ENCODE data around the gene OR13J1. TPM values are rescaled to one million over a fixed set of nuclear protein-coding genes. Genes with fewer than 3 reads are reported as not detected.

The OR13J1 gene
- total and polyA plus RNA-seq, 4 experiments from 2014 or later = not detected

DNA sequence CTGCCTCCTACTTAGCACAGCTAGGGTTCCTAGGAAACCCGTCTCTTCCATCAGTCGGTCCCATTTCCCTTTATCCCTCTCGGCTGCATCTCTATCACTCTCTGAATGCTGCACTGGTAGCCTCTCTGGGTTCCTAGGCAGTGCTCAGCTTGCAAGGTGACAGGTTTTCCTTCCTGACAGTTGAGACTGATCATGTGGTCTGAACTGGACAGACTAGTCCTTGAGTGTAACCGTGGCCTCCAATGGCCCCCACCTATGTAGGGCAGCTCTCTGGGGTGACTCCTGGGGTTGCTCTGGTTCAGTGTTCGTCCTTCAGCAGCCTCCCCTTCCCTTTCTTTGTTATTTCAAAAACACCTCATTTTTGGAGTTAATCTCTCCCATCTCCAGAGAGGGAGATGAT is 37.4 kb downstream of the OR13J1 start:
- Mint-ChIP-seq H3K36me3 (no peaks in the 10 kb centered on the region), H3K4me1 (peaks cover 21 to 40% (median 31%) of the 10 kb centered on the region in 4 donors), H3K9me3 (no peaks in the 10 kb centered on the region), H3K27me3 (no peaks in the 10 kb centered on the region), H3K4me3 (no peak overlapping the region), H3K27ac (peak overlapping the region in 2 of 7 donors; percentile 38 to 45)
- H3K36me3 ChIP-seq (ENCODE audit: insufficient read depth, low read length) = no peaks in the 10 kb centered on the region
- ChIA-PET POLR2A (ENCODE audit: partially characterized antibody) (interaction anchor here (1.4 to 1.5 kb wide), 2 partner anchors 19 to 21 kb away, joined by 4 to 7 read pairs; partner anchors contain the start of gene SPAG8), CTCF (ENCODE audit: partially characterized antibody) (no interaction called here)
- H3K4me1 ChIP-seq (ENCODE audit: insufficient read depth, low read length) = peaks cover 16% of the 10 kb centered on the region
- no peak for DNase-seq
- intact Hi-C loops (cut with micrococcal nuclease) = no loop called here
- H3K27me3 ChIP-seq (ENCODE audit: insufficient read depth, low read length) = no peaks in the 10 kb centered on the region
- no peak overlapping the region for H3K27ac ChIP-seq (ENCODE audit: low read depth, low read length)
- no peaks in the 10 kb centered on the region for H3K9me3 ChIP-seq (ENCODE audit: control insufficient read depth in 1 of 2, low read length in 2 of 2)
- H3K4me3 ChIP-seq (ENCODE audit: low read length in 2 of 2) = no peak overlapping the region

DNA sequence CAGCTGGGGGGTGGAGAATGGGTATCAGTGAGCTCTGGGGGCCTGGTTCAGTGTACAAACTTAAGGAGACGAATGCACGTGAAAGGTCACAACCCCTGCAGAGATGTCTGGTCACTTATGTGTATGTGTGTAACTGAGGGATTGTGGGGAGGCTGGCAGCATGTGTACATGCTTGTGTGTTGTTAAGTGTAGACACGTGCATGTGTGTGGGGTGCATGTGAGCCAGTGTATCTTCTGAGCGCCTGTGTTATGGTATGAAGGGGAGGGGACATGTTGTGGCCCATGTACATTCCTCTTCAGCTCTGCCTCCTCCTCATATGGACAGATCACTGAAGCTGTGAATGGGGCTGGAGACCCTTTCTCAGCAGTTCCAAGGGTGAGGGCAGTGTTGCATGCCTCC is 39.2 kb downstream of the OR13J1 start:
- Mint-ChIP-seq H3K36me3 (no peaks in the 10 kb centered on the region), H3K4me3 (peak overlapping the region in 2 of 8 donors; percentile 31 to 53), H3K4me1 (peaks cover 23 to 42% (median 36%) of the 10 kb centered on the region in 4 donors), H3K9me3 (no peaks in the 10 kb centered on the region), H3K27me3 (no peaks in the 10 kb centered on the region), H3K27ac (peak overlapping the region in 3 of 7 donors; percentile 35 to 65 (median 38))
- Histone ChIP-seq H3K4me3 (ENCODE audit: low read length in 2 of 2) (no peak overlapping the region), H3K9me3 (ENCODE audit: control insufficient read depth in 1 of 2, low read length in 2 of 2) (no peaks in the 10 kb centered on the region), H3K36me3 (ENCODE audit: insufficient read depth, low read length) (no peaks in the 10 kb centered on the region), H3K27ac (ENCODE audit: low read depth, low read length) (no peak overlapping the region), H3K4me1 (ENCODE audit: insufficient read depth, low read length) (peaks cover 20% of the 10 kb centered on the region), H3K27me3 (ENCODE audit: insufficient read depth, low read length) (no peaks in the 10 kb centered on the region)
- POLR2A ChIA-PET (ENCODE audit: partially characterized antibody) = no interaction called here
- DNase-seq = no peak
- CTCF ChIA-PET (ENCODE audit: partially characterized antibody) = no interaction called here
- intact Hi-C loops (cut with micrococcal nuclease) = no loop called here

DNA sequence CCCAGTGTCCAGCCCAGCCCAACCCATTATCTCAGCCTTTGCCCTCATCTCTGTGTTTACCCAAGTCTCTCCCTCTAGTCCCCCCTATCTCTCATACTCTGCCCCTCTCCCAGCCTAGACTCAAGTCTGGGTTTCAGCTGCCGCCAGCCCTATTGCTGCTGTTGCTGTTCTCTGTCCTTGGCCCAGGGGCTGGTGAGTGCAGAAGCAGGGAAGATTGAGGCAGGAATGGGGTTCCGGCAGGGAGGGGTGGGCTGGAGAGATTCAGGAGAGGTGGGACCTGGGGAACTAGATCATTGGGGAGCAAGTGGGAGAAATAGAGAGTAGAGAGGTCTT is 40.5 kb downstream of the OR13J1 start:
- Mint-ChIP-seq H3K27ac (peak overlapping the region; percentile 67 to 97 (median 94)), H3K4me1 (peaks cover 26 to 44% (median 38%) of the 10 kb centered on the region in 4 donors)

DNA sequence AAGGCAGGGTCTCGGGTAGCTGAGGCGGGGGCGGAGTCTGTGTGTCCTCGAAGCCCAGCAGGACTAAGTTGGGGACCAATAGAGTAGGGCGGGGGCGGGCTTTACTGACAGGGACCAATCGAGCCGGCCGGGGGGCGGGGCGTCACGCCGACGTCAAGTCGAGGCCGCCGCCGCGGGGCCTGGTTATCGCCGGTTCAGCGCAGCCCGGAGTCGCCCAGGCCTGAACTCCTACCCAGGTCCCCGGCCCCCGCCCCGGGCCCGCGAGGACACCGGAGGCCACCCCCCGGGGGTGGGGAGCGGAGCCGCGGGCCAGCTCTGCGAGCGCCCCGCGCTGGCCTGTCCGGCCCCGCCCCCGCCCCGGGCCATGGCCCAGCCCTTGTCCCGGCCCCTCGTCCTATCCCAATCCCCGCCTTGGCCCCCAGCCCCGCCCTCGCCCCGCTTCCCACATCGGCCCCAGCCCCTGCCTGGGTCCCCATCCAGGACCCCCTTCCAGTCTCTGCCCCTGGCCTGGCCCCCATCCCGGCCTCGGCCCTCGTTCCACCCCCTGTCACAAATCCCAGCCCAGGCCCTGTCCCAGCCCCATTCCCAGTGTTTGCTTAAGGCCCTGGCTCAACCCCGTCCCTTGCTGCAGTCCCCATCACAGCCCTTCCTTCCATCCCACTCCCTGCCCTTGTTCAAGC is 41.0 kb downstream of the OR13J1 start, which contains the start of gene TMEM8B:
TMEM8B (plus strand) TSS at position 145 of the 680 bp plus-strand sequence; CDS start at position 365, 220 bp downstream.
- intact Hi-C loops (cut with micrococcal nuclease) = loop anchor here (1.0 kb wide), 2 partner anchors 14 to 225 kb away; partner anchors contain the start of gene HINT2
- POLR2A ChIA-PET (ENCODE audit: partially characterized antibody) = interaction anchor here (1.0 to 2.2 kb wide), 7 partner anchors 15 to 212 kb away, joined by 3 to 7 read pairs (median 6); partner anchors contain the start of genes CCDC107, CREB3, HINT2 and SPAG8
- Mint-ChIP-seq H3K36me3 (no peaks in the 10 kb centered on the region), H3K4me1 (peaks cover 23 to 39% (median 35%) of the 10 kb centered on the region in 4 donors), H3K4me3 (peak within 1 kb of the TSS; percentile 92 to 100 (median 96)), H3K27me3 (no peaks in the 10 kb centered on the region), H3K27ac (peak within 1 kb of the TSS; percentile 74 to 99 (median 98)), H3K9me3 (no peaks in the 10 kb centered on the region)
- peak; percentile 85 to 96 (median 88) for DNase-seq
- Histone ChIP-seq H3K9me3 (ENCODE audit: control insufficient read depth in 1 of 2, low read length in 2 of 2) (no peaks in the 10 kb centered on the region), H3K27ac (ENCODE audit: low read depth, low read length) (peak within 1 kb of the TSS; percentile 66), H3K4me1 (ENCODE audit: insufficient read depth, low read length) (peaks cover 20% of the 10 kb centered on the region), H3K36me3 (ENCODE audit: insufficient read depth, low read length) (no peaks in the 10 kb centered on the region), H3K27me3 (ENCODE audit: insufficient read depth, low read length) (no peaks in the 10 kb centered on the region), H3K4me3 (ENCODE audit: low read length in 2 of 2) (peak within 1 kb of the TSS; percentile 61 to 70)
- CTCF ChIA-PET (ENCODE audit: partially characterized antibody) = interaction anchor here (0.6 to 6.5 kb wide), 6 partner anchors 13 to 165 kb away, joined by 3 to 71 read pairs (median 4); partner anchors contain the start of genes HINT2 and SPAG8

More for the DNA sequence above, 40.5 kb downstream of the OR13J1 start:
- Histone ChIP-seq H3K36me3 (ENCODE audit: insufficient read depth, low read length) (no peaks in the 10 kb centered on the region), H3K4me3 (ENCODE audit: low read length in 2 of 2) (peak overlapping the region; percentile 59 to 70), H3K27me3 (ENCODE audit: insufficient read depth, low read length) (no peaks in the 10 kb centered on the region), H3K27ac (ENCODE audit: low read depth, low read length) (peak overlapping the region; percentile 66), H3K4me1 (ENCODE audit: insufficient read depth, low read length) (peaks cover 20% of the 10 kb centered on the region), H3K9me3 (ENCODE audit: control insufficient read depth in 1 of 2, low read length in 2 of 2) (no peaks in the 10 kb centered on the region)
- peak overlapping the region; percentile 78 to 89 (median 84) for H3K4me3 Mint-ChIP-seq
- ChIA-PET CTCF (ENCODE audit: partially characterized antibody) (interaction anchor here (5.2 kb wide), 1 partner anchor 17 kb away, joined by 58 read pairs; the partner anchor contains the start of genes HINT2 and SPAG8), POLR2A (ENCODE audit: partially characterized antibody) (interaction anchor here (1.2 to 2.2 kb wide), 2 partner anchors 18 to 213 kb away, joined by 3 to 7 read pairs; partner anchors contain the start of gene SPAG8)
- no peaks in the 10 kb centered on the region for H3K9me3 Mint-ChIP-seq
- H3K36me3 Mint-ChIP-seq = no peaks in the 10 kb centered on the region
- no peak for DNase-seq
- intact Hi-C loops (cut with micrococcal nuclease) = loop anchor here (1.0 kb wide), 2 partner anchors 14 to 225 kb away; partner anchors contain the start of gene HINT2
- H3K27me3 Mint-ChIP-seq = no peaks in the 10 kb centered on the region

DNA sequence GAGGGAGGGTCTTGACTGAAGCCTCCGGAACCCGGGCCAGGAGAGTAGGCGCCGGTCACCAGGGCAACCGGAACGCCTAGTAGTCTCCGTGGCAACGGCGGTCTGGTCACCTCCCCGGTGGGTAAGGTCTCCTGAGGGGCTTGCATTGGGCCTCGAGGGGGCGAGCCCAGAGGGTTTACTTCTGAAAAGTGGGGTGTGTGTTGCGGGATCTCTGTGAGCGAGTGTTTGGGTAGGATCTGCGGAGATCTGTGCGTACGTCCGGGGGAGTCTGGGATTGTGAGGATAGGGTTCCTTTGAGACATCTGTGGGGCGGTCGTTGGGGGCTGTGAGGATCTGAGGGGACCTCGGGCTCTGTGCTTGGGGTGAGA is 41.5 kb downstream of the OR13J1 start, which contains the start of gene FAM221B:
FAM221B (minus strand) TSS at position 17 of the 368 bp plus-strand sequence. CDS start 2,571 bp downstream, outside the sequence.
- Histone ChIP-seq H3K4me3 (ENCODE audit: low read length in 2 of 2) (peak within 1 kb of the TSS; percentile 61 to 70), H3K27me3 (ENCODE audit: insufficient read depth, low read length) (no peaks in the 10 kb centered on the region), H3K36me3 (ENCODE audit: insufficient read depth, low read length) (no peaks in the 10 kb centered on the region), H3K27ac (ENCODE audit: low read depth, low read length) (peak within 1 kb of the TSS; percentile 66), H3K9me3 (ENCODE audit: control insufficient read depth in 1 of 2, low read length in 2 of 2) (no peaks in the 10 kb centered on the region), H3K4me1 (ENCODE audit: insufficient read depth, low read length) (peaks cover 20% of the 10 kb centered on the region)
- Mint-ChIP-seq H3K27me3 (no peaks in the 10 kb centered on the region), H3K9me3 (no peaks in the 10 kb centered on the region), H3K4me3 (peak within 1 kb of the TSS; percentile 92 to 100 (median 96)), H3K36me3 (no peaks in the 10 kb centered on the region), H3K27ac (peak within 1 kb of the TSS; percentile 74 to 99 (median 98)), H3K4me1 (peaks cover 23 to 39% (median 35%) of the 10 kb centered on the region in 4 donors)
- intact Hi-C loops (cut with micrococcal nuclease) = loop anchor here (1.0 kb wide), 2 partner anchors 13 to 224 kb away; partner anchors contain the start of gene HINT2
- CTCF ChIA-PET (ENCODE audit: partially characterized antibody) = interaction anchor here (0.6 to 6.5 kb wide), 6 partner anchors 13 to 165 kb away, joined by 3 to 71 read pairs (median 4); partner anchors contain the start of genes HINT2 and SPAG8
- POLR2A ChIA-PET (ENCODE audit: partially characterized antibody) = interaction anchor here (1.0 to 2.2 kb wide), 7 partner anchors 14 to 212 kb away, joined by 3 to 7 read pairs (median 6); partner anchors contain the start of genes CCDC107, CREB3, HINT2 and SPAG8
- no peak for DNase-seq

DNA sequence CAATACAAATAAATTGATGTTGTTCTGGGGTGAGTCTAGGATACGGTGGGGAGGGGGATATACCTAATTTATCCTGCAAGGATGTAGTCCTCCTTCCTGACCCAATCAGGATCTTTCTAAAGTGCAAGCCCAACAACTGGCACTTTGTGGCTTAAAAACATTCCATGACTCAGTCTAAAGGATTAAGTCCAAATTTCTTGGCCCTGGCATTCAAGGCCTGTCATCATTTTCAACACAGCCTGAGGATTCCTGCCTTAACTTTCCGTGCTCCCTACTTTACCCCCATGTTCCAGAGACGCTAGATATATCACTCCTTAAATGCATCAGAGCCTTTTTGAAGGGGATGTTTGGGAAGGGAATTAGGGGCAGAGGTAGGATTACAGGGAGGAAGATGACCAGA is 42.7 kb downstream of the OR13J1 start:
- CTCF ChIA-PET (ENCODE audit: partially characterized antibody) = interaction anchor here (1.3 to 6.5 kb wide), 9 partner anchors 12 to 169 kb away, joined by 3 to 71 read pairs (median 12); partner anchors contain the start of genes CCDC107, HINT2, RMRP and SPAG8
- Histone ChIP-seq H3K27me3 (ENCODE audit: insufficient read depth, low read length) (no peaks in the 10 kb centered on the region), H3K9me3 (ENCODE audit: control insufficient read depth in 1 of 2, low read length in 2 of 2) (no peaks in the 10 kb centered on the region), H3K4me1 (ENCODE audit: insufficient read depth, low read length) (peaks cover 20% of the 10 kb centered on the region), H3K27ac (ENCODE audit: low read depth, low read length) (no peak overlapping the region), H3K4me3 (ENCODE audit: low read length in 2 of 2) (no peak overlapping the region), H3K36me3 (ENCODE audit: insufficient read depth, low read length) (no peaks in the 10 kb centered on the region)
- Mint-ChIP-seq H3K9me3 (no peaks in the 10 kb centered on the region), H3K27ac (peak overlapping the region in 5 of 7 donors; percentile 27 to 87 (median 50)), H3K4me1 (peaks cover 23 to 38% (median 32%) of the 10 kb centered on the region in 4 donors), H3K27me3 (no peaks in the 10 kb centered on the region), H3K4me3 (peak overlapping the region in 6 of 8 donors; percentile 56 to 100 (median 96)), H3K36me3 (no peaks in the 10 kb centered on the region)
- DNase-seq = no peak
- intact Hi-C loops (cut with micrococcal nuclease) = loop anchor here (2.0 kb wide), 1 partner anchor 711 kb away; no protein-coding TSS in a partner anchor
- POLR2A ChIA-PET (ENCODE audit: partially characterized antibody) = interaction anchor here (2.0 kb wide), 2 partner anchors 13 to 15 kb away, joined by 7 to 8 read pairs; partner anchors contain the start of genes HINT2 and SPAG8

All from CD4-positive, alpha-beta memory T cell (primary cell).